ENCODE results near the gene KRT39.
"Not testable (repeated sequence)": the region's sequence is repeated elsewhere in the genome, so short reads cannot be mapped to it uniquely, and the experiment has no call there.

The KRT39 gene

DNA sequence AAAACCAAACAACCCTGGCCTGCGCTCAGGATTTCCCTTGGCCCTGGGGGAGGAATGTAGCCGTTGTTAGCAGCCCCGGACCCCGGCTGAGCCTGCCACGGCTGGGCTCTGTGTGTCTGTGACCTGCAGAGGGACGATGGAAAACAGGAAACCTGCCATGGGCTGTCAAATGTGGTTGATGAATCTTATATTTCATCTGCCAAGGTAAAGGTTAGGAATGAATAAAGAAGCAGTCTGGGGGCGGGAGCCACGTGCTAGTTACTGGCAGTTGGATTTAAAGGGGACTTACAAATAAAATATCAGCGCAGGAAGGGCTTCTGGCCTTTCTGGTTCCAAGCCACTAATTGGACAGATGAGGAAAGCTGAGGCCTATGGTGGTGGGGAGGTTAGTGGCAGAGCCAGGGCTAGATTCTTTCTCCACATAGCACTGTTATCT lies 29.3 kb downstream of the KRT39 start, which contains the start of gene KRT23:
Gene KRT23, minus strand, starts transcription at position 263 of the 436 bp plus-strand sequence. CDS start 1,043 bp downstream, outside the sequence.
- FAIRE-seq, result no peak

- no peak for FAIRE-seq
These were observed 29.8 kb downstream of the KRT39 start for GRCh38 chr17:40936976-40937375.

DNA sequence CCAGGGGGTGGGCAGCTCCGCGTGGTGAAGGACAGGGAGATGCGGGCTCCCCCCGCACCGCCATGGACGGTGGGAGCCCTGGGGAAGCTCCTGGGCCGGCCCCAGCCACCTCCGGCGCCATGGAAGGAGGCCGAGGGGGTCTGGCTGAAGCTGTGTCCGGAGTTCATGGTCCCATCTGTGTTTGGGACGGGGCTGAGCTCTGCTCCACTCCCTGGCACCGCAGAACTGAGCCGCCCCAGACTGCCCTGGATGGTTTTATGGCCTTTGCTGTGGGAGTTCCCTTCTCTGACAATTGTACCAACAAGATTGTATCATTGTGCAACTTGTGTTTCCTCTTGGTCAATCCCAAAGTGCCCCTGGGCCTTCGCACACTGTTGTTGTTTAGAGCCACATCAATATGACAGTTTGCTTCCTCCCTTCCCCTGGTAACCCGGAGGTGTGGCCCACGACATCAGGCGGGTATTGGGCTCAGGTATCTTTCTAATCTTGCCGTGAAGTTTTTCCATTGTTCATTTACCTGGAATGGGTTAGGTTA lies 30.2 kb downstream of the KRT39 start:
- FAIRE-seq, result no peak

- no peak for FAIRE-seq
These were observed 31.1 kb downstream of the KRT39 start for GRCh38 chr17:40935624-40936023.

DNA sequence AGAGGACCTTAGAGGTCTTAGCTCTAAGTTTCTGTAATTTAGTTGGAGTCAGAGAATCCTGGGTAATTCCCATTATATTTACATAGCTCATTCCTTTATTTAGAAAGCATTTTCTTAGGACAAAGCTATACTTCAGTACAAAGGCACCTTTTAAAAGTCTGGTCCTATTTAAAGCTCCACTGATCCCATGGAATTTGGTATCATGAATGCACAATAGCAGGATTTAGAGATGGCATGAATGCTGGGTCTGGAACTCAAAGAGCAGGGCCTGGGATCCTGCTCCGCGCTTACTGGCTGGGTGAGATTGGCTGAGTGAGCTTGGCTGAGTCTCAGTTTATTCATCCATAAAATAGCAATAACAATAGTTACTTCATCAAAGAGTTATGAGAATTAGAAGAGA lies 34.1 kb downstream of the KRT39 start:
- no peak for FAIRE-seq

DNA sequence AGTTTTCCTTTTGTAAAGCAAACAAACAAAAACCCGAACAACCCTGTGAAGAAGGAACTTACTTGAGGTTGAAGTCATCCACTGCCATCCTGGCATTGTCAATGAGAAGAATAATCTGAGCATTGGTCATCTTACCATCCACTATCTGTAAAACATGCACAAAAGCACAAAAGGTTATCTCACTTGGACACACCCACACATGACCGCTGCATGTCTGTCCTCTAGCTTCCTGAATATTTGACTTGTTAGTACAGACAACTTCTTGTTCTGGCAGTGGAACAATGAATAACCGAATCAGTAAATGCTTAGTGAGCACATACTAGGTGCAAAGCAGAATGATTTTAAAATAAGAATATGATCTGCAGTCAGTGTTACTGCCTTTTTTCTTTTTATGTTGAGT lies 35.4 kb downstream of the KRT39 start:
- FAIRE-seq, result no peak

DNA sequence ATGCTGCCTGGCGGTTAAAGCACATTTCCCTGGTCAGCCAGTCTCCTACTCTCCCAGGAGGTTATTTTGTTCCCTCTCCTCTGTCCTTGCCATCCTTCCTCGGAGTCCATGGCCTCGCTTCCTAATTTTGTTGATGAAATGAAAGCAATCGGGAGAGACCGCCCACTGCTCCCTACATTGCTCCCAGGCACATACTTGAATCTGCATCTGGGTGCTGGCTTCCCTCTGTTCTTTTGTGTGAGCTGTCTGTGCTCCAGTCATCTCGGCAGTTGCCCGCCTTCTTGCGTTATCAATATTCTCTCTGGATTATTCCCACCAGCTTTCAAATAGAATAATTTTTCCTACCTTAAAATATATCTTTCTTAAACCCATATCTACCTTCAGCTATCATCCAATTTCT lies 40.4 kb downstream of the KRT39 start:
- FAIRE-seq, result no peak

GRCh38 chr17:40922239-40922638 lies 44.5 kb downstream of the KRT39 start:
- no peak for FAIRE-seq

DNA sequence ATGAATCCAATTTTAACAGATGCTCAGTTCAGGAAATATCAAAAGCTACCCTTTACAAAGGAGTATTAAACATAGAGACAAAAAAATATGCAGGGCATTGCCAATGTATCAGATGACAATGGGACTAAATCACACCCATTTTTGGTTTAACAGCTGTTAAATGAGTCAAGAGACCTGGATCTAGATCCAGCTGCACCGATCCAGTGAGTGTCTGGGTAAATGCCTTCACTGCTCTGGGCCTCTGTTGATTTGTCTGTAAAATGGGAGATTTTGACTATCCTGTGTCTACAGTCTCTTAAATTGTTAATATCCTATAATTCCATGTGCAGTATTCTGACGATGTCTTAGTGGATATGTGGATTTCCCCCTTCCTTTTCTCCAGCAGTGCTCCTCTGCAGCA lies 45.7 kb downstream of the KRT39 start:
- no peak for FAIRE-seq

DNA sequence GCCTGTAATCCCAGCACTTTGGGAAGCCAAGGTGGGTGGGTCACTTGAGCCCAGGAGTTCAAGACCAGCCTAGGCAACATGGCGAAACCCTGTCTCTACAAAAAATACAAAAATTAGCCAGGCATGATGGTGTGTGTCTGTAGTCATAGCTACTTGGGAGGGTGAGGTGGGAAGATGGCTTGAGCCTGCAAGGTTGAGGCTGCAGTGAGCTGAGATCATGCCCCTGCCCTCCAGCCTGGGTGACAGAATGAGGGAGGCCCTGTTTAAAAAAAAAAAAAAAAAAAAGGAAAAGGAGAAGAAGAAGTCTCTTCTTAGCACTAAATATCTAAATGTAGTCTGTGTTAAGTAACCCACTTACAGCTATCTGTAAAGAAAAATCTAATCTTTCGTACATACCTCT lies 49.6 kb downstream of the KRT39 start:
- FAIRE-seq, result not testable (repeated sequence)

GRCh38 chr17:40916366-40916765 lies 50.4 kb downstream of the KRT39 start:
- no peak for FAIRE-seq

DNA sequence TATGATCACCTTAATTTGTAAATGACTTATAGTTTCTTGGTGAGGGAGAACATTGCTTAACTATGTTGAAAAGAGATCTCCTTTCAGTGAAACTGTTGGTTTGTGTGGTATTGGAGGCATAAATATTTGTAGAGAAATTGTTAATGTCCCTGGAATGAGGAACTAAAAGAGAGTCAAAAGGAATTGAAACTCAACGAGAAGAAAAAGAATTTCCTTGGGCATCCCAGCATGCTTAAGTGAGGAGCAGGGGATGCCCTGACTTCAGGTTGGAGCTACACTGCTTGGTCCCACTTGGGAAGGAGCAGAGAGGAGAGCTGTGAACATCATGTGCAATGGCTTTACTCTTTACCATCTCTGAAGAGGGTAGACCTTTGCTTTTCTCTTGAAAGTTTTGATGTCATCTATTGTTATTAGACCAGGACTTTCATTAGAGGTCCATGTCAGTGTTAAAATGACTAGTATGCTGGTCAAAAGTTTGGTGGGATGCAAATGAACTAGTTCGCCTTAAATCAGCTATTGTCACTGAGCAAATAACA lies 51.0 kb downstream of the KRT39 start:
- FAIRE-seq, result no peak

- FAIRE-seq, result no peak
These were observed 51.5 kb downstream of the KRT39 start for GRCh38 chr17:40915199-40915661.

DNA sequence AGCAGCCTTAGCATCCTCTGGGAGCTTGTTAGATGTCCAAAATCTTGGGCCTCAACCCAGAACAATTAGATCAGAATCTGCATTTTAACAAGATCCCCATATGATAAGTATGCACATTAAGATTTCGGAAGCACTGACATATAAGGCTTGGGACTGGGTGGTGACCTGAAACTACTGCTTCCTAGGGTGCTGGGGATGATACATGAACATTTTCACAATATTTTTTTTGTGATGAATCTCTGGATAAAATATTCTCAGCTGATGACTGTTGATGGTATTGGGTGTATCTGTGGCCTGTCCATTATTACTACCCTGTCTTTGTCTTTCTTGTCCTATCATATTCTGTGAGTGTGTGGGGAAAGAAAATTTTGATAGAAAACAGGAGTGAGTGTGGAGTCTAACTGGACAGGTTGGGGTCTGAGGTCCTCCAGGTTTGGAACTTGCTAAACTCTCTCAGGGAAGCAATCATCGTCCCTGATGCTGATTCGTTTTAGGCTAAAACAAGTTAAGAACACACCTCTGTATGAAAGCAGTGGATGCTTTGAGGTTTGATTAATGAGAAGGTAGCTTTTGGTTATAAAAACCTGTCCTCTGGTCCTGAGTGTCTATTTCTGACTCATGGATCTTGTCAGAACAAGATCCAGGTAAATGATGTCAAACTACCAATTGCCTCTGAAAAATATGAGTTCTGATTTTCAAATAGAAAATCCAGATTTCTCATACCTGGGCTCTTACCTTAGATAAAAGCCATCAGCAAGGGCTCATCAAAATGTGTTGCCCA lies 52.5 kb downstream of the KRT39 start:
- FAIRE-seq, result no peak

DNA sequence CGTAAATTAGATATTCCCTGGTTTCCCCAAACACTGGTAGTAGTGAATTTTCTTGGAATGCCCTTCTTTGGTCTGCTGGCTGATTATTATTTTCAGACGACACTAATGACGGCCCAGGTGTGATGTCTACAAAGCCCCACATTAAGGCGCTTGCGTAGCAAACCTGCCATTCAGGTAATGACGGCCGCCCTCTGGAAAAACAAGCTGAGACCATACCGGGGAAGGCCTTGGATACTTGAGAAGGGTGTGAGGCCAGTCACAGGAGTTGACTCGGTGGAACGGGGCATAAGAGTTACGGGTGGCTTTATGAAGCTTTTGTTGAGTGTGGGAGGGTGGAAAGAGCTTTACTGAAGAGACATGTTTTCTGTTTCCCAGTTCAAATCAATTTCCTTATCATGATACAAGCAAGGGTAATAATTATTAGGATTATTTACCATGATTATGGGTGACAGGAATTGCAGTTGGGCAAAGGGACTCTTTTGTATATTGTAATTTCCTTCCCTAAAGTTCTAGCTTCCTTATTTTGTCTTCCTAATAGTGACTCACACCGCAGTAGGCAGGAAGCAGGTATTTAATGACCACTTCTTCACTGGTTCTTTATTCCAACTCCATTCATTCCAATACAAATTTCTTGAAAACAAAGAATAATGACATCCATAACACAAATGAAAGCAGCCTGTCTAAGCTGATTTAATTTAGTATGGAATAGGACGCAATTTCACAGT lies 54.1 kb downstream of the KRT39 start:
- FAIRE-seq, result no peak

- peak; percentile 12 for FAIRE-seq
These were observed 56.3 kb downstream of the KRT39 start for GRCh38 chr17:40910441-40910841.

- no peak for FAIRE-seq
These were observed 57.0 kb downstream of the KRT39 start for GRCh38 chr17:40909755-40910154.

DNA sequence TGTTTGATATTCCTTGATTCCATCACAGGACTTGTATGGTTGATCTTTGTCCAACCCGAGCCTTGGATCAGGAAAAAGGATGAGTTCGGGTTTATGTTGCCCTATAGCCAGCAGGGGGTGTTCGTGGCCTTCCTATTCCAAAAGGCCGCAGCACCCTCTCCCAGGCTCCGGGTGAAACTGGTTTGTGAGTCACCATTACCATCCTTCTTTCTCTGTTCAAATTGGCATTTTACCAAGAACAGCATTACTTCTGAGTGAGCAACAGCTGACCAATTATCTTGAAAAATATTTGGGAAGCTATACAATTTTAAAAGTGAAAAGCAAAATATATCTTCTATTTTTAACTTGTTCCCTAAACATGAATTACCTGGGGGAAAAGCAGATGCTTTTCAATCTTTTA lies 57.4 kb downstream of the KRT39 start:
- FAIRE-seq, result peak; percentile 95

All from endometrium (tissue), 2 donors.